ENCODE results near the gene OR5AU1.
A peak's percentile ranks its signal among the peaks of the same experiment; 100 is the strongest.

Gene OR5AU1

GRCh38 chr14:21192875-21193535 lies 37.1 kb upstream of the OR5AU1 start:
- Histone ChIP-seq H3K36me3 (ENCODE audit: control insufficient read depth, insufficient read depth, low read length) (no peaks in the 10 kb centered on the region), H3K4me3 (replicated peaks; ENCODE audit: low read depth, low read length) (no peak overlapping the region), H3K27me3 (replicated peaks; ENCODE audit: control insufficient read depth, insufficient read depth, low read length) (no peaks in the 10 kb centered on the region)
- TF ChIP-seq CTCF (IDR thresholded peaks at IDR 0.05; ENCODE audit: insufficient read depth, low read length, poor library complexity, severe bottlenecking): no peak
- DNase-seq (ENCODE audit: extremely low read depth, insufficient read length): no peak

GRCh38 chr14:21192447-21192822 lies 36.6 kb upstream of the OR5AU1 start:
- Histone ChIP-seq H3K4me3 (replicated peaks; ENCODE audit: low read depth, low read length) (no peak overlapping the region; the same call in 1 of the 2 replicates), H3K36me3 (ENCODE audit: control insufficient read depth, insufficient read depth, low read length) (no peaks in the 10 kb centered on the region), H3K27me3 (replicated peaks; ENCODE audit: control insufficient read depth, insufficient read depth, low read length) (no peaks in the 10 kb centered on the region)
- no peak for DNase-seq (ENCODE audit: extremely low read depth, insufficient read length)
- no peak for TF ChIP-seq CTCF (IDR thresholded peaks at IDR 0.05; ENCODE audit: insufficient read depth, low read length, poor library complexity, severe bottlenecking)

- peak; percentile 72 for DNase-seq (ENCODE audit: extremely low read depth, insufficient read length)
- Histone ChIP-seq H3K4me3 (replicated peaks; ENCODE audit: low read depth, low read length) (peak overlapping the region; percentile 26), H3K27me3 (replicated peaks; ENCODE audit: control insufficient read depth, insufficient read depth, low read length) (no peaks in the 10 kb centered on the region), H3K36me3 (ENCODE audit: control insufficient read depth, insufficient read depth, low read length) (no peaks in the 10 kb centered on the region)
- TF ChIP-seq CTCF (IDR thresholded peaks at IDR 0.05; ENCODE audit: insufficient read depth, low read length, poor library complexity, severe bottlenecking): no peak
These were observed 36.1 kb upstream of the OR5AU1 start for GRCh38 chr14:21191809-21192446.

- DNase-seq (ENCODE audit: extremely low read depth, insufficient read length): no peak
- no peak for TF ChIP-seq CTCF (IDR thresholded peaks at IDR 0.05; ENCODE audit: insufficient read depth, low read length, poor library complexity, severe bottlenecking)
- H3K36me3 ChIP-seq (ENCODE audit: control insufficient read depth, insufficient read depth, low read length): no peaks in the 10 kb centered on the region
- H3K4me3 ChIP-seq (replicated peaks; ENCODE audit: low read depth, low read length): no peak overlapping the region
- no peaks in the 10 kb centered on the region for H3K27me3 ChIP-seq (replicated peaks; ENCODE audit: control insufficient read depth, insufficient read depth, low read length)
These were observed 35.5 kb upstream of the OR5AU1 start for GRCh38 chr14:21191261-21191808.

GRCh38 chr14:21185491-21185890 lies 29.6 kb upstream of the OR5AU1 start:
- Histone ChIP-seq H3K36me3 (ENCODE audit: control insufficient read depth, insufficient read depth, low read length) (no peaks in the 10 kb centered on the region), H3K27me3 (replicated peaks; ENCODE audit: control insufficient read depth, insufficient read depth, low read length) (no peaks in the 10 kb centered on the region), H3K4me3 (replicated peaks; ENCODE audit: low read depth, low read length) (no peak overlapping the region)
- DNase-seq (ENCODE audit: extremely low read depth, insufficient read length): no peak
- no peak for TF ChIP-seq CTCF (IDR thresholded peaks at IDR 0.05; ENCODE audit: insufficient read depth, low read length, poor library complexity, severe bottlenecking)

All from GM06990 (cell line).